DMS 273 (cell line): Measurements from ENCODE around the gene TEX30.
"Not testable (repeated sequence)": the region's sequence is repeated elsewhere in the genome, so short reads cannot be mapped to it uniquely, and the experiment has no call there.

Experiments used
- DNase-seq: peaks from one replicate; lab custom pipeline; 2025; ENCODE audit not compliant: unreplicated experiment; lab: John Stamatoyannopoulos, UW

TEX30 gene

GRCh38 chr13:102773441-102774213 lies at the start of gene TEX30:
Gene TEX30 (minus strand): TSS chr13:102773786. CDS start chr13:102770026, 3,760 bp downstream.
- peak; percentile 91 for DNase-seq

DNA sequence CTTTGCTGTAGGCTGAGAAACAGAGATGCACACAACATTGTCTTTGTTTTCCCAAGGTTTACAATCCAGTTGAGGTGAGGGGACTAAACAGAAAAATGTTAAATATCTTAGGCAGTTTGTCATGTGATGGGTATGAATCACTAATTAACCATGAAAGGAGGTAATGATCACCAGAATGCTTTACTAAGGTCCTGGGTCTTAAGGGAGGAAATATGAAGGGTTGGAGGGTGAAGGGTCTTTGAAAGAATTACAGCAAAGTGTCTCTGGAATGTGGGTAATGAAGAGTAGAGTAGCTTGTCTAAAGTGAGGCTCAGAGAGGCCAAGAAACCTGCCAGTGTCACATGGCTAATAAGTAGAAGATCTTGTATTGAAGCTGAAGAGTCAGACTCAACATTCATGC lies 44.3 kb upstream of the TEX30 start:
- no peak for DNase-seq

- no peak for DNase-seq
Observed at GRCh38 chr13:102817241-102817640, 43.7 kb upstream of the TEX30 start.

GRCh38 chr13:102816708-102817107 lies 43.1 kb upstream of the TEX30 start:
- no peak for DNase-seq

GRCh38 chr13:102815788-102816187 lies 42.2 kb upstream of the TEX30 start:
- DNase-seq = no peak

DNA sequence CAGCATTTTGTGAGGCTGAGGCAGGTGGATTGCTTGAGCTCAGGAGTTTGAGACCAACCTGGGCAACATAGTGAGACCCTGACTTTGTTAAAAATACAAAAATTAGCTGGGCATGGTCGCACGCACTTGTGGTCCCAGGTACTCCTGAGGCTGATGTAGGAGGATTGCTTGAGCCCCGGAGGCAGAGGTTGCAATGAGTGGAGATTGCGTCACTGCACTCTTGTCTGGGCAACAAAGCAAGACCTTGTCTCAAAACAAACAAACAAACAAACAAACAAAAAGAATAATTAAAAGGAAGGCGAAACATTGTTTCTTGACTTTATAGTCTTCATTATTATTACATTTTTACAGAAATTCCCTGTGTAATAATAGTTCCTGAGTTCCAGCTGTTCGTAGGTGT lies 41.2 kb upstream of the TEX30 start:
- DNase-seq = no peak

DNA sequence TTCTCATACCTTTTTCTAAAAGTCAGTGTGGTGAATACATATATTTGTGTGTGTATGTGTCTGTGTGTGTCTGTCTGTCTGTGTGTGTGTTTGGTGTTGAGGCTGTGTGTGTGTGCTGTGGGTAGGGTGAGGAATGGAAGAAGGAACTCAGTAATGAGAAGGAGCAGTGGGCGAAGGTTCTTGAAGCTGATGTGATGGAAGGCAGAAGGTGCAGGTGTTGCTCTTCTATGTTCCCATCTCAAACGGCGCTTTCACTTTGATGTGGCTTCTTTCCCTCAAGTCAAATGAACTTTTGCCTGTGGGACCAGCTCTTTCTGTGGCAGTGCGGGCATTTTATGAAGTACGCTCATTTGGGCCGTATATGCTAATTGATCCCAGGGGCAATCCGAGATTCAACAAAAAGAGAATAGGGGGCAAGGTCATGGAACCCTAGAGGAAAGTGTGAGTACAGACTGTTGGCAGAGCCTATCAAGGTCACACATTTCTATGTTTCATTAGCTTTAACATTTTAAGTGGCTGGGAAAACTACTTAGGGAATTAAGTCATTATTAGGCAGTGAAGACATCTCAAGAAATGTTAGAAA lies 40.5 kb upstream of the TEX30 start:
- no peak for DNase-seq

GRCh38 chr13:102812611-102813287 lies 39.2 kb upstream of the TEX30 start:
- DNase-seq = peak; percentile 5

- no peak for DNase-seq
Observed at GRCh38 chr13:102807699-102808098, 34.1 kb upstream of the TEX30 start.

DNA sequence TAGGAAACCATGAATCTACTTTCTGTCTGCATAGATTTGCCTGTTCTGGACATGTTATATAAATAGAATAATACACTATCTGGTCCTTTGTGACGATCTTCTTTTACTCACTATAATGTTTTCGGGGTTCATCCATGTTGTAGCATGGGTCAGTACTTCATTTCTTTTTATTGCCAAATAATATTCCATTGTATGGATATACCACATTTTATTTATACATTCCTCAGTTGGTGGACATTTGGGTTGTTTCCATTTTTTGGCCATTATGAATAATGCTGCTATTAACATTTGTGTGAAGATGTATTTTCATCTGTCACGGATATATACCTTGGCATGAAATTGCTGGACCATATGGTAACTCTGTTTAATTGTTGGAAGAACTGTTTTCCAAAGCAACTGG lies 32.1 kb upstream of the TEX30 start:
- no peak for DNase-seq

DNA sequence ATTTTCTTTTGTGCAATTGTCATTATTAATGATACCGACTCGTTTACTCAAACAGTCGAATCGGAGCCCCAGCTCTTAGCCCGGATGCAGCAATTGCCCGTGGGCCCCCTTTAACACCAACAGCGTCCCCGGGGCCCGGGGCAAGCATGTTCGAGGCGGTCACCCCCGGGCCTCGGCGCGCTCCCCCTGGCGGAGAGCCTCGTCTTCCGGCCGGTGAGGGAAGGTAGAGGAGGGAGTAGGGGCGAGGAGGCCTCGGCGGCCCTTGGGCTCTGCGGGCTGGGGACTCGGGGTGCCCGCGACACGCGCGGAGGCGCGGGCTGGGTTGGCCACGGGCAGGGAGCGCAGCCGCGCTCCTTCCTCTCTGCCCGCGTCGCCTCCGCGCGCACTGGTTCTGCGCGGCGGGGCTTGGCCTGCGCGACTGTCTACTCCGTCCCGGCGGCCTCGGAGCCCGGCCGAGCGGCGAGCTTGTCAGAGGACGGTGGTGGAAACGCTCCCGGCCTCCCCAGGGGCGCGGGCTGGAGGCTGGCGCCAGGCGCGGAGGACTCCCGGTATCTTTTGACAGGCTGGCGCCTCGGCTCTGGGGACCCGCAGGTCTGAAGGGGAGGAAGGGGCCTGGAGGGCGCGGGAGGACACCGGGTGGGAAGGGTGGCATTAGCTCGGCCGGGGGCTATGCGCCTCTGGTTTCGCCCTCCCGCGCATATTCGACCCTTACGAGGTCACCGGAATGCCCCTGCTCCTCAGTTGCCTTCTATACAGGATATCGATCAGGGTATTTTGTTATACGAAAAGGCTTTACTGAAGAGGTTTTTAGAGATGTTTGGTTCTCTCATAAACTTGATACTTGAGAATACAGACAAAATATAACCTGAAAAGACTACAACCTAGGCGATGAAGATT lies 26.8 kb upstream of the TEX30 start:
- peak; percentile 88 for DNase-seq

- peak; percentile 78 for DNase-seq
Observed at GRCh38 chr13:102799426-102800144, 26.0 kb upstream of the TEX30 start.

- peak; percentile 96 for DNase-seq
Observed at GRCh38 chr13:102798581-102799425, 25.2 kb upstream of the TEX30 start, which contains the start of the genes BIVM and POGLUT2. Gene BIVM (plus strand): TSS chr13:102799119. CDS start chr13:102807268, 8,149 bp downstream. Gene POGLUT2 (minus strand): TSS chr13:102798976. CDS start chr13:102798670, 306 bp downstream.

DNA sequence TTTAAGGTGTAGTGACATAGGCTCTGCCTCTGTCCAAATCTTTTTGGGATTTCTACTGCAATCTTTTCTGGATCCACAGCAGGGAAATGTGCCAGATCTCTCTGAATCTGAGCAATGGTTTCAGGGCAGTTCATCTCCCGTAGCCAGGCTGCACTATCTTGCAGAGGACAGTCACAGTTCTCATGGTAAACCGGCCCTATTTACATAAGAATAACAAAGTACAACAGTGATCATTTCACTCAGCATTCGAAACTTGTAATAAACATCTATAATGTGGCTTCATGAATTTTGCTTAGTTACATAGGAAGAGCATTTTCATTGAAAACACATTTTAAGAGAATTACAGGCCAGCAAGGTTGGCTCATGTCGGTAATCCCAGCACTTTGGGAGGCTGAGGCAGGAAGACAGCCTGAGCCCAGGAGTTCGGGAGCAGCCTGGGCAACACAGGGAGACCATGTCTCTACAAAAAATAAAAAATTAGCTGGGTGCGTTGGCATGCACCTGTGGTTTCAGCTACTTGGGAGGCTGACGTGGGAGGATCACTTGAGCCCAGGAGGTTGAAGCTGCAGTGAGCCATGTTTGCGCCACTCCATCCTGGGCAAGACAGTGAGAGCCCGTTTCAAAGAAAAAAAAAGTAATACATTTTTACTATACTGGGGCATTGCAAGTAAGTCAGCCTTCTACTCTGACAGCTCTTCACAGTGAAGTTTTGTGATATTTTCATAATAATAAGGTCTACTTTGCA lies 20.2 kb upstream of the TEX30 start:
- no peak for DNase-seq

DNA sequence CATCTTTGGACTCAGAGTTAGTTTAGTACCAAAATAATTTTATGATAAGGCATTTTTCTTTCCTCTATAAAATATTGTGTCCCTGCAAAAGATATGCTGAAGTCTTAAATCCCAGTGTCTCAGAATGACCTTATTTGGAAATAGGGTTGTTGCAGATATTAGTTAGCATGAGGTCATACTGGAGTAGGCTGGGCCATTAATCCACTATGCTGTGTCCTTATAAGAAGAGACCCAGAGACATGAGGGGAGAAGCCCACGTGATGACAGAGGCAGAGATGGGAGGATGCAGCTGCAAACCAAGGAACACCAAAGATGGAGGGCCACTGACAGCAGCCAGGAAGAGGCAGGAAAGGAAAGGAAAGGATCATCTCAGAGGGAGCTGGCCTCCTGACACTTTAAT lies 18.8 kb upstream of the TEX30 start:
- no peak for DNase-seq

DNA sequence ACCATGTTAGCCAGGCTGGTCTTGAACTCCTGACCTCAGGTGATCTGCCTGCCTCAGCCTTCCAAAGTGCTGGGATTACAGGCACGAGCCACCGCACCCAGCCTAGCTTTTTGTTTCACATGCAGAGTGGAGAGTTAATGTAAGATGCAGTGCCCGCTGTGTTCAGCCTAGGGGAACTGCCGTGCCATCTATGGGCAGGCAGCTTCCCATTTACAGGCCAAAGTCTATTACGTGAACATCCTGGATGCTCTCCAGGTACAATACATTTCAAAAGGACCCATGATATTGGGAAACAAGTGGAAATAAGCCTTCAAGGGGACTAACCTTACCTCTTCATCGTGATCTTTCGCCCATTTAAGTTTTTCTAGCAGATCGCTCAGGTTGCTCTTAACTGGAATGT lies 15.1 kb upstream of the TEX30 start:
- DNase-seq = no peak

GRCh38 chr13:102784483-102784882 lies 10.9 kb upstream of the TEX30 start:
- DNase-seq = no peak

DNA sequence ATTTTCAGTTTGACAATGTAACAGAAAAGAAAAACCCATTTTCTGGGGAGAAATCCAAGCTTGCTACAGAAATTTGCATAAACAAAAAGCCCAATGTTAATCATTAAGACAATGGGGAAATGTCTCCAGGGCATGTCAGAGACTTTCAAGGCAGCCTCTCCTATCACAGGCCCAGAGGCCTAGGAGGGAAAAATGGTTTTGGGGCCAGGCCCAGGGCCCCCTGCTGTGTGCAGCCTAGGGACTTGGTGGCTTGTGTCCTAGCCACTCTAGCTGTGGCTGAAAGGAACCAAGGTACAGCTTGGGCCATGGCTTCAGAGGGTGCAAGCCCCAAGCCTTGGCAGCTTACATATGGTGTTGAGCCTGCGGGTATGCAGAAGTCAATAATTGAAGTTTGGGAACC lies 8.0 kb upstream of the TEX30 start:
- no peak for DNase-seq

GRCh38 chr13:102780656-102781055 lies 7.1 kb upstream of the TEX30 start:
- not testable (repeated sequence) for DNase-seq
